Ovary (tissue), 9 donors: Measurements from ENCODE around the gene BRCC3. TPM values are rescaled to one million over a fixed set of nuclear protein-coding genes. Genes with fewer than 3 reads are reported as not detected.

Source experiments
- DNase-seq, 5 donors: peaks; one replicate each; pipeline ENCODE4 v3.0.0-alpha.2; 2019 to 2020
- H3K27ac ChIP-seq, 2 donors: fragments of 200-600 bp; one replicate each; pipeline versions ENCODE4 v1.5.1 to v1.8.0; 2019 to 2022
- H3K27me3 ChIP-seq: fragments of 200-600 bp; one replicate; pipeline ENCODE4 v1.8.0; 2022
- H3K36me3 ChIP-seq: fragments of 200-600 bp; sonication (generic); one replicate; pipeline ENCODE4 v1.5.1; 2019
- H3K4me1 ChIP-seq: one replicate; pipeline ENCODE4 v1.8.1; 2013; ENCODE audit warnings: mild to moderate bottlenecking, moderate library complexity; ENCODE audit not compliant: insufficient read depth
- H3K4me3 ChIP-seq: fragments of 200-600 bp; sonication (generic); one replicate; pipeline ENCODE4 v1.5.1; 2017
- H3K9me3 ChIP-seq, 2 donors: fragments of 200-600 bp in 1 of 2; sonication (generic) in 1 of 2; one replicate each; pipeline versions ENCODE4 v1.5.1 to v1.8.1; 2013 to 2019; ENCODE audit warnings: mild to moderate bottlenecking in 1 of 2, moderate library complexity in 1 of 2
- CTCF ChIP-seq, 3 donors: fragments of 450-650 bp in 2 of 3; fragments of 200-600 bp in 1 of 3; IDR thresholded peaks; one replicate each; pipeline versions ENCODE4 v1.5.1 to v1.8.0; 2016 to 2022; ENCODE audit warnings: antibody characterized with exemption in 3 of 3, mild to moderate bottlenecking in 1 of 3
- EP300 ChIP-seq: sonication (generic); formaldehyde crosslinking; IDR thresholded peaks from one replicate; pipeline ENCODE4 v1.6.1; 2017; ENCODE audit warnings: antibody characterized with exemption
- POLR2A ChIP-seq: fragments of 450-650 bp; IDR thresholded peaks from one replicate; pipeline ENCODE4 v1.6.1; 2017; ENCODE audit warnings: antibody characterized with exemption, mild to moderate bottlenecking, moderate library complexity
- WGBS, 3 donors: extraction: QIAGEN DNeasy Blood & Tissue Kit in 1 of 3; methylation state at CpG; one replicate each; pipeline versions ENCODE4 v1.1.5 to v1.1.7; 2013 to 2017; 5-methylcytosine and 5-hydroxymethylcytosine counted together
- intact Hi-C, 4 donors: fragments of 100-400 bp; cut with DNase I; formaldehyde crosslinking; loops; one replicate each; pipeline versions ENCODE4 v1.11.0 to v1.15.1; 2022 to 2023
- polyA plus RNA-seq, 2 donors: library from polyadenylated mRNA; stranded (reverse); fragments of 200-250 nt in 1 of 2; fragments of 350-450 nt in 1 of 2; fragmentation: Illumina TruSeq in 1 of 2; extraction: RNeasy Lipid Tissue Mini Kit (QIAGEN cat#74804) in 1 of 2; gene quantifications; one replicate each; pipeline ENCODE4 v1.2.3, GENCODE V29; 2013 to 2014
- total RNA-seq, 7 donors: library from RNA; depleted of rRNA in 2 of 7; stranded (reverse); fragments of >200 nt in 2 of 7; fragmentation: NEBNext Ultra II Directional in 3 of 7; extraction: Animal tissue kit (Norgen Biotek cat#: 25700) in 3 of 7; gene quantifications; one replicate each; pipeline versions ENCODE4 v1.1.0 to v1.2.4, GENCODE V29; 2016 to 2023
- donor health status: DM: no; HTN: no; CAD: no; lungs with moderate emphysema.
- donor health status: DM: no; HTN: no; CAD: no.
- donor health status: Bipolar disorder and iron deficiency.
- donor health status: DM: yes; HTN: yes; CAD: no.
- donor health status: DM: no; HTN: no; CAD: no.
- donor health status: DM: yes; HTN: yes; CAD: no.

The BRCC3 gene
- total and polyA plus RNA-seq, 9 donors: 4.3 to 15.1 (median 13.3) TPM

- Histone ChIP-seq H3K36me3 (no peaks in the 10 kb centered on the region), H3K4me3 (no peak overlapping the region), H3K27ac (no peak overlapping the region), H3K27me3 (no peaks in the 10 kb centered on the region), H3K4me1 (no peaks in the 10 kb centered on the region), H3K9me3 (no peaks in the 10 kb centered on the region)
- intact Hi-C loops: no loop called here
- no peak for DNase-seq
- TF ChIP-seq POLR2A: no peak
- no peak for TF ChIP-seq EP300
- TF ChIP-seq CTCF (IDR thresholded peaks at IDR 0.05): no peak
- 64 to 68% (median 67%) methylated on average over 8 of the region's 8 CpGs for WGBS, 3 donors
Observed at GRCh38 chrX:155065035-155065734, 6.1 kb upstream of the BRCC3 start.

GRCh38 chrX:155068165-155068564 lies 3.1 kb upstream of the BRCC3 start:
- Histone ChIP-seq H3K4me3 (no peak overlapping the region), H3K27ac (no peak overlapping the region), H3K4me1 (no peaks in the 10 kb centered on the region), H3K27me3 (no peaks in the 10 kb centered on the region), H3K9me3 (no peaks in the 10 kb centered on the region), H3K36me3 (no peaks in the 10 kb centered on the region)
- no peak for TF ChIP-seq EP300
- TF ChIP-seq POLR2A: no peak
- no peak for TF ChIP-seq CTCF (IDR thresholded peaks at IDR 0.05)
- no peak for DNase-seq
- intact Hi-C loops: no loop called here
- WGBS, 3 donors: 43 to 62% (median 52%) methylated on average over 1 of the region's 1 CpG

- Histone ChIP-seq H3K9me3 (no peaks in the 10 kb centered on the region), H3K27ac (no peak overlapping the region), H3K27me3 (no peaks in the 10 kb centered on the region), H3K4me3 (peak overlapping the region; percentile 45), H3K4me1 (no peaks in the 10 kb centered on the region), H3K36me3 (no peaks in the 10 kb centered on the region)
- TF ChIP-seq EP300 (no peak), CTCF (IDR thresholded peaks at IDR 0.05) (no peak), POLR2A (no peak)
- DNase-seq: no peak
- 69 to 84% (median 73%) methylated on average over 1 of the region's 1 CpG for WGBS, 3 donors
- intact Hi-C loops: no loop called here
Observed at GRCh38 chrX:155069414-155069813, 1.9 kb upstream of the BRCC3 start.

GRCh38 chrX:155070038-155070437 lies 1.3 kb upstream of the BRCC3 start:
- DNase-seq: no peak
- Histone ChIP-seq H3K36me3 (no peaks in the 10 kb centered on the region), H3K9me3 (no peaks in the 10 kb centered on the region), H3K27ac (no peak overlapping the region), H3K4me3 (peak overlapping the region; percentile 45), H3K4me1 (no peaks in the 10 kb centered on the region), H3K27me3 (no peaks in the 10 kb centered on the region)
- WGBS, 3 donors: 33 to 43% (median 34%) methylated on average over 12 of the region's 12 CpGs
- TF ChIP-seq POLR2A: no peak
- TF ChIP-seq EP300: no peak
- TF ChIP-seq CTCF (IDR thresholded peaks at IDR 0.05): no peak
- intact Hi-C loops: no loop called here
